Activated CD4-positive, alpha-beta memory T cell treated with anti-CD3 and anti-CD28 coated beads, Interleukin-2, amount 10 ng/mL, durations not matched to agents 7 days and 5 days (primary cell): ENCODE measurements around the gene BMP8A. TPM values are rescaled to one million over a fixed set of nuclear protein-coding genes. Genes with fewer than 3 reads are reported as not detected.
A peak's percentile ranks its signal among the peaks of the same experiment; 100 is the strongest.
"Not testable (repeated sequence)": the region's sequence is repeated elsewhere in the genome, so short reads cannot be mapped to it uniquely, and the experiment has no call there.

Experiments used
- CTCF ChIA-PET: fragments of 350-600 bp; sonication (Branson Sonifier 250); formaldehyde crosslinking; loops from one replicate; lab custom pipeline; 2021; ENCODE audit warnings: antibody characterized with exemption, inconsistent platforms; lab: Charles Lee
- POLR2A ChIA-PET: fragments of 350-600 bp; sonication (Branson Sonifier 250); formaldehyde crosslinking; loops from one replicate; lab custom pipeline; 2021; ENCODE audit warnings: antibody characterized with exemption; lab: Charles Lee
- DNase-seq: peaks from one replicate; pipeline ENCODE4 v3.0.0-alpha.2; 2020
- H3K27ac Mint-ChIP-seq: one replicate; pipeline ENCODE4 v1.8.0; 2021; ENCODE audit warnings: mild to moderate bottlenecking, mixed read lengths
- H3K27me3 Mint-ChIP-seq: one replicate; pipeline ENCODE4 v1.8.0; 2021; ENCODE audit warnings: mixed read lengths
- H3K36me3 Mint-ChIP-seq: one replicate; pipeline ENCODE4 v1.8.0; 2021; ENCODE audit warnings: low read depth, mixed read lengths
- H3K4me1 Mint-ChIP-seq: one replicate; pipeline ENCODE4 v1.8.0; 2021; ENCODE audit warnings: mixed read lengths
- H3K4me3 Mint-ChIP-seq: one replicate; pipeline ENCODE4 v1.8.0; 2021; ENCODE audit warnings: mild to moderate bottlenecking, mixed read lengths
- H3K9me3 Mint-ChIP-seq: one replicate; pipeline ENCODE4 v1.8.0; 2021; ENCODE audit warnings: mixed read lengths
- total RNA-seq, 2 experiments: library from RNA; stranded (reverse); gene quantifications; one replicate each; pipeline ENCODE4 v1.2.3, GENCODE V29; 2021

BMP8A gene
- total RNA-seq, 2 experiments from 2014 or later, result not detected

DNA sequence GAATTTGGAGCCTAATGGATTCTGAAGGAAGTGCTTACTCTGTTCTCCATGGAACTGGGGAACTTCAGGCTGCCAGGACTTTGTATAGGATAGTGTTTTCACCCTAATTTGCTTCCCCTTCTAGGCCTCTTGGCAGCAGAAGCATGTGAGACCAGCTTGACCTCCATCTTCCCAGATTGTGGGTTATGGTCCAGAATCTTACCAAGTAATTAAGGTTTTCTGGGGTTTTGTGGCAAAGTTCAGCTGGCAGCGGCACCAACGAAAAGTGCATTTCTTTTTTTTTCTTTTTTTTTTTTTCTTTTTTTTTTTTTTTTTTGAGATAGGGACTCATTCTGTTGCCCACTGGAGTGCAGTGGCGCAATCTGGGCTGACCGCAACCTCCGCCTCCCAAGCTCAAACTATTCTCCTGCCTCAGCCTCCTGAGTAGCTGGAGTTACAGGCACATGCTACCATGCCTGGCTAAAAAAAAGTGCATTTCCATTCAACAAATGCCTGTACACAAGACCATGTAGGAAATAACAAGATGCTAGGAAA lies 3.4 kb upstream of the BMP8A start:
- Mint-ChIP-seq H3K27ac (no peak overlapping the region), H3K4me1 (peaks cover 8% of the 10 kb centered on the region), H3K36me3 (peaks cover 23% of the 10 kb centered on the region), H3K9me3 (no peaks in the 10 kb centered on the region), H3K4me3 (no peak overlapping the region), H3K27me3 (peaks cover 15% of the 10 kb centered on the region)
- ChIA-PET POLR2A (no interaction called here), CTCF (interaction anchor here (1.5 kb wide), 1 partner anchor 51 kb away, joined by 6 read pairs; no protein-coding TSS in a partner anchor)
- no peak for DNase-seq

DNA sequence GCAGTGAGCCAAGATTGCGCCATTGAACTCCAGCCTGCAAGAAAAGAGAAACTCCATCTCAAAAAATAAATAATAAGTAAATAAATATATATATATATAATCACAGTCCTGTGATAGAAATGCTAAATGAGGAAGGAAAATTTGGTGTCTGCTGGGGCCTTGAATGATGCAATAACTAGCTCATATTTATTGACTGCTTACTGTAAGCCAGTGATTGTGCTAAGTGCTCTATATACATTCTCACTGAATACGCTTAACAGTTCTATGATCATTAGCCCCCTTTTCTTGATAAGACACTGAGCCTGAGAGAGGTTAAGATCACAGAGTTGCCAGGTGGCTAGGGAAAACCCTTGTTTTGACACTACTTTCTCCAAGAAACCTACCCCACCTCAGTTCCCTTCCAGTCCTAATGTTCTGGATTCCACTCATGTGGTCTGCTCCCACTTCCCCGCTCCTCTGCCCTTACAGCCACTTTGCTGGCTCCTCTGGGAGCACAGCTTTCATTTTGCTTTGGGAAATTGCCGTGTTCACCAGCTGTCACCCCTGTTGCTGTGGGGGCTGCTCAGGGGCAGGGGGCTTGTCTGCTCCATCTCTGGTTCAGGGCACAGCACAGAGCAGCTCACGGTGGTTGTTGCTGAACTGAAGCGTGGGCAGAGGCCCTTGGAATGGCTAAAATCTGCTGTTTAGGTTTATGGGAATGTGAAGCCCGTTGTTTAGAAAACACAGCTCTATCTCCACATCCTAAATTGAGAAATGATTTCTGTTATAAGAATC lies 2.5 kb upstream of the BMP8A start:
- Mint-ChIP-seq H3K4me3 (no peak overlapping the region), H3K27me3 (peaks cover 24% of the 10 kb centered on the region), H3K4me1 (peaks cover 9% of the 10 kb centered on the region), H3K36me3 (peaks cover 20% of the 10 kb centered on the region), H3K27ac (no peak overlapping the region), H3K9me3 (no peaks in the 10 kb centered on the region)
- no peak for DNase-seq
- ChIA-PET POLR2A (interaction anchor here (1.5 kb wide), 1 partner anchor 297 kb away, joined by 3 read pairs; no protein-coding TSS in a partner anchor), CTCF (interaction anchor here (1.1 to 1.5 kb wide), 2 partner anchors 50 to 108 kb away, joined by 3 to 6 read pairs; no protein-coding TSS in a partner anchor)

- H3K9me3 Mint-ChIP-seq, result no peaks in the 10 kb centered on the region
- ChIA-PET CTCF (interaction anchor here (1.1 to 1.5 kb wide), 2 partner anchors 49 to 107 kb away, joined by 3 to 6 read pairs; no protein-coding TSS in a partner anchor), POLR2A (interaction anchor here (1.5 kb wide), 1 partner anchor 298 kb away, joined by 3 read pairs; no protein-coding TSS in a partner anchor)
- H3K27ac Mint-ChIP-seq, result no peak overlapping the region
- peaks cover 9% of the 10 kb centered on the region for H3K4me1 Mint-ChIP-seq
- no peak for DNase-seq
- no peak overlapping the region for H3K4me3 Mint-ChIP-seq
- peaks cover 20% of the 10 kb centered on the region for H3K36me3 Mint-ChIP-seq
- peaks cover 27% of the 10 kb centered on the region for H3K27me3 Mint-ChIP-seq
Observed at GRCh38 chr1:39489567-39490239, 1.7 kb upstream of the BMP8A start.

DNA sequence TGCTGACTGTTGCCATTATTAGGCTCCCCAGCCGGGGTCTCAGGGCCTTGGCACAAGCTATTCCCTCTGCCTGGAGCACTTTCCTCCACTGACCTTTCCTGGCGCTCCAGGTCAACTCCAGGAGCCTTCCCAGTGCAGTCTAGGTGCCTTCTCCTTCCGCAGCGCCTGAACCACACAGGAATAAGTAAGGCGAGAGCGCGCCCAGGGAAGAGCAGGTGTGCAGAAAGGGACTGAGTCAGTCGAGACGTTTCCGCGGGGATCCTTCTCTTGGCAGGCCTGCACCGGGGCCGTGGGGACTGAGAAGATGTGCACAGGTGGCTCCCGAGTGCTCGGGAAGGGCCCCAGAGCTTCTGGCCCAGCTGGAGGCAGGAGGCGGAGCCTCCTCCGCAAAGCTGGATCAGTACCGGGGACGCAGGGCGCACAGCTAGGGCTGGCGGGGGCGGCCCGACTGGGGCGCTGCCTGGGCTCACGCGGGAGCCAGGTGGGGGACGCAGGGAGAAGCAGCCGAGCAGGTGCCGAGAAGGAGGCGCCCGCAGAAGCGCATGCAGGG lies 765 bp upstream of the BMP8A start:
- CTCF ChIA-PET, result interaction anchor here (1.5 kb wide), 1 partner anchor 48 kb away, joined by 5 read pairs; no protein-coding TSS in a partner anchor
- H3K27me3 Mint-ChIP-seq, result peaks cover 27% of the 10 kb centered on the region
- POLR2A ChIA-PET, result no interaction called here

GRCh38 chr1:39492118-39493042 lies 944 bp downstream of the BMP8A start:
- Mint-ChIP-seq H3K27me3 (peaks cover 30% of the 10 kb centered on the region), H3K4me3 (peak overlapping the region; percentile 47)
- H3K27ac Mint-ChIP-seq, POLR2A ChIA-PET, H3K36me3 Mint-ChIP-seq, DNase-seq, H3K9me3 Mint-ChIP-seq, H3K4me1 Mint-ChIP-seq: not testable (repeated sequence)
- CTCF ChIA-PET, result interaction anchor here (0.7 kb wide), 1 partner anchor 47 kb away, joined by 4 read pairs; no protein-coding TSS in a partner anchor

More for the DNA sequence above, 765 bp upstream of the BMP8A start:
- H3K36me3 Mint-ChIP-seq, result peaks cover 12% of the 10 kb centered on the region
- peaks cover 9% of the 10 kb centered on the region for H3K4me1 Mint-ChIP-seq
- peak overlapping the region; percentile 51 for H3K4me3 Mint-ChIP-seq
- no peak overlapping the region for H3K27ac Mint-ChIP-seq
- no peaks in the 10 kb centered on the region for H3K9me3 Mint-ChIP-seq
- DNase-seq, result no peak

GRCh38 chr1:39493043-39493810 lies 1.8 kb downstream of the BMP8A start:
- POLR2A ChIA-PET, H3K4me1 Mint-ChIP-seq, H3K36me3 Mint-ChIP-seq, H3K27ac Mint-ChIP-seq, DNase-seq, H3K9me3 Mint-ChIP-seq: not testable (repeated sequence)
- peaks cover 31% of the 10 kb centered on the region for H3K27me3 Mint-ChIP-seq
- H3K4me3 Mint-ChIP-seq, result peak overlapping the region; percentile 11
- CTCF ChIA-PET, result interaction anchor here (0.7 kb wide), 1 partner anchor 46 kb away, joined by 4 read pairs; no protein-coding TSS in a partner anchor

DNA sequence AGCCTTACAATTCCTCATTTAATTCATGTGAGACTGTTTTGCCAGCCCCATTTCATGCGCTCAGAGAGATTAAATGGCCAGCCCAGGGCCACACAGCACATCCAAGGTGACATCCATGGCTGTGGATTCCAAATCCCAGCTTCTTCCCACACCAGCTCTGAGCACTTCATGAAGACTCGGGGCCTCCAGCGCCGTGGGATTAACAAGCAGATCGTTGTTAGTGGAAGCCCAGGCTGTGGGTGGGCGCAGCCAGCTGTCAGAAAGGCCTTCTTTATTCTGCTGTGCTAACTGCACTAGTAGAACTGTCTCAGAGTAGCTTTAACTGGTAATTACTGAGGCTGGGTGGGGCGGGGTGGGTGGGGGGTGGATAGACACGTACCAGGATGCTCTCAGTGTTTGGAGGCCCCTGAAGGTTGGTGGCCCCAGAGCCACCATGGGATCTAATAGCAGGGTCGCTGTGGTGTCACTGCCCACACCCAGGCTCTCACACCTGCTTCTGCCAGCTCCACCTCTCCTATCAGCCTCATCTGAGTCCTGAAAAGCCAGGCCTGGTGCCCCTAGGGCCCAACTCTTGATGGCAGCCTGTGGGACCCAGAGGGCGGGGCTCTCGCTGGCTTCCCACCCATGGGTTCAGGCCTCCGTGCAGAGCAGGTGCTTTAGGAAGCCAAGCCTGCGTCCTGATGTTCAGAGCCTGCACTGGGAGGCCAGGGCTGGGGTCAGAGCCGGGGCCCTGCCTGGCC lies 3.4 kb downstream of the BMP8A start:
- Mint-ChIP-seq H3K27me3 (peaks cover 33% of the 10 kb centered on the region), H3K36me3 (no peaks in the 10 kb centered on the region), H3K4me3 (no peak overlapping the region), H3K4me1 (peaks cover 9% of the 10 kb centered on the region), H3K9me3 (no peaks in the 10 kb centered on the region), H3K27ac (no peak overlapping the region)
- ChIA-PET CTCF (no interaction called here), POLR2A (no interaction called here)
- DNase-seq, result no peak

- CTCF ChIA-PET, H3K4me3 Mint-ChIP-seq, H3K4me1 Mint-ChIP-seq, H3K9me3 Mint-ChIP-seq, DNase-seq, H3K36me3 Mint-ChIP-seq, H3K27ac Mint-ChIP-seq, POLR2A ChIA-PET: not testable (repeated sequence)
- peaks cover 28% of the 10 kb centered on the region for H3K27me3 Mint-ChIP-seq
Observed at GRCh38 chr1:39496520-39496919, 5.1 kb downstream of the BMP8A start.

DNA sequence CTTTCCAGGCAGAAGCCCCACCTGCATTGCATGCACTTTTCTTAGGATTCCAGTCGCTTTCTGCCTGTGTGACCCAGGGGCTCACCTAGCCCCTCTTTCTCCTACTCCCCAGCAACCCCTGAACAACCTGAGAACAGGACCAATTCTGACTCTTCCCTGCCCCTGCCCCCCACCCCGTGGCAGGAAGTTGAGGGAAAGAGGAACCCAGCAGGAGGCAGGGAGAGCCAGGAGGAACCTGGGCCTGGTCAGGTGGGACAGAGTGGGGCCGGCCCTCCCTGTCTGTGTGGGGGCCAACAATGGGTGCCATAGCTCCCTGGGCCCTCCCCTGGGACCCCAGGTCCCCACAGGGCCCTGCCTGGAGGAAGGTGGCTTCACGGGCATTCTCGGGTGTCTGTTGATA lies 6.1 kb downstream of the BMP8A start:
- Mint-ChIP-seq H3K27me3 (peaks cover 25% of the 10 kb centered on the region), H3K9me3 (no peaks in the 10 kb centered on the region), H3K4me1 (peaks cover 3% of the 10 kb centered on the region), H3K27ac (no peak overlapping the region), H3K36me3 (no peaks in the 10 kb centered on the region), H3K4me3 (no peak overlapping the region)
- DNase-seq, result no peak
- ChIA-PET CTCF (no interaction called here), POLR2A (no interaction called here)

- H3K27me3 Mint-ChIP-seq, result peaks cover 19% of the 10 kb centered on the region
- POLR2A ChIA-PET, H3K4me3 Mint-ChIP-seq, H3K27ac Mint-ChIP-seq, H3K9me3 Mint-ChIP-seq, H3K4me1 Mint-ChIP-seq, CTCF ChIA-PET, DNase-seq, H3K36me3 Mint-ChIP-seq: not testable (repeated sequence)
Observed at GRCh38 chr1:39498096-39498710, 6.8 kb downstream of the BMP8A start.

DNA sequence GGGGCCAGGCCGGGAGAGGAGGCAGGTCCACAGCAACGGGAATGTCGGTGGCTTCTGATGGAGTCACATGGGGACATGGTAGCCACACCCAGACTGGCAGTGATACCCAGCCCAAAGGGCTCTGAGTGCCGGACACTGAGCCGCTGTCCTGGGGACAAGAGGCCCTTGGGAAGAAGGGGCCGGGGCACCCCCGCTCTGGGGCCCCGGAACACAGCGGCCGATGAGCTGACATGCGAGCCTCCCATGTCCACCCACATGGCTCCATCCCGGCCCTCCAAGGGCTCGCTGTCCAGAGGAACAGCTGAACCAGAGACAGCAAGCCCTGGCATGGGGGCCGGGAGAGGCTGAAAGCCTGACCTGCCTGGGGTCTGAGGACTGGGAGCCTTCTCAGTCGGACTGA lies 7.4 kb downstream of the BMP8A start:
- H3K4me1 Mint-ChIP-seq, H3K4me3 Mint-ChIP-seq, CTCF ChIA-PET, POLR2A ChIA-PET, H3K9me3 Mint-ChIP-seq, H3K27ac Mint-ChIP-seq, H3K36me3 Mint-ChIP-seq, DNase-seq: not testable (repeated sequence)
- peaks cover 13% of the 10 kb centered on the region for H3K27me3 Mint-ChIP-seq
